Adrenal gland (tissue), 5 donors: ENCODE measurements around the gene PHLDB1.

ENCODE experiments used
- POLR2A ChIP-seq, 2 donors: fragments of 450-650 bp; IDR thresholded peaks; one replicate each; pipeline ENCODE4 v1.6.1; 2017; ENCODE audit warnings: antibody characterized with exemption in 2 of 2, mild to moderate bottlenecking in 2 of 2, moderate library complexity in 1 of 2
- TF ChIP-seq, protein P1 (sequence below), 6 experiments: fragments of 450-650 bp in 4 of 6; fragments of 200-600 bp in 2 of 6; sonication (generic) in 1 of 6; IDR thresholded peaks; 1 replicate in 5 of 6; 2 replicates in 1 of 6; pipeline versions ENCODE4 v1.5.1 to v1.8.0; 2016 to 2021; ENCODE audit warnings: antibody characterized with exemption in 6 of 6, mild to moderate bottlenecking in 2 of 6, moderate library complexity in 1 of 6
- donor health status: DM: no; HTN: no; CAD: no.

DNA sequence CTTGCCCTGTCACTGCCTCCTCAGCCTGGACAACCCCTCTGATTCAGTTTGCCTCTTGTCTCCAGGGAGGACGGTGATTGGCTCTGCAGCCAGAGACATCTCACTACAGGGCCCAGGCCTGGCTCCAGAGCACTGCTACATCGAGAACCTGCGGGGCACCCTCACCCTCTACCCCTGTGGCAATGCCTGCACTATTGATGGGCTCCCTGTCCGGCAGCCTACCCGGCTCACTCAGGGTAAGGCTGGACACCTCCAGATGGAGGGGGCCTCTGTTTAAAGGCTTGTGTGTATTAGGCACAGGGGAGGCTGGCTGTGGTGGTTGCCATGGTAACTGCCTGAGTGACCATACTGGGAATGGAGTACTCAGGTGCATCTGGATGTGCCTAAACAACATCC lies 8.6 kb downstream of the PHLDB1 start:
- TF ChIP-seq, protein P1, sequence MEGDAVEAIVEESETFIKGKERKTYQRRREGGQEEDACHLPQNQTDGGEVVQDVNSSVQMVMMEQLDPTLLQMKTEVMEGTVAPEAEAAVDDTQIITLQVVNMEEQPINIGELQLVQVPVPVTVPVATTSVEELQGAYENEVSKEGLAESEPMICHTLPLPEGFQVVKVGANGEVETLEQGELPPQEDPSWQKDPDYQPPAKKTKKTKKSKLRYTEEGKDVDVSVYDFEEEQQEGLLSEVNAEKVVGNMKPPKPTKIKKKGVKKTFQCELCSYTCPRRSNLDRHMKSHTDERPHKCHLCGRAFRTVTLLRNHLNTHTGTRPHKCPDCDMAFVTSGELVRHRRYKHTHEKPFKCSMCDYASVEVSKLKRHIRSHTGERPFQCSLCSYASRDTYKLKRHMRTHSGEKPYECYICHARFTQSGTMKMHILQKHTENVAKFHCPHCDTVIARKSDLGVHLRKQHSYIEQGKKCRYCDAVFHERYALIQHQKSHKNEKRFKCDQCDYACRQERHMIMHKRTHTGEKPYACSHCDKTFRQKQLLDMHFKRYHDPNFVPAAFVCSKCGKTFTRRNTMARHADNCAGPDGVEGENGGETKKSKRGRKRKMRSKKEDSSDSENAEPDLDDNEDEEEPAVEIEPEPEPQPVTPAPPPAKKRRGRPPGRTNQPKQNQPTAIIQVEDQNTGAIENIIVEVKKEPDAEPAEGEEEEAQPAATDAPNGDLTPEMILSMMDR (IDR thresholded peaks at IDR 0.05) = no peak
- TF ChIP-seq POLR2A (IDR thresholded peaks at IDR 0.05) = no peak
